H9 (cell line): ENCODE results near the gene TIMM13. TPM values are rescaled to one million over a fixed set of nuclear protein-coding genes. Genes with fewer than 3 reads are reported as not detected.

Source experiments
- DNase-seq: peaks from one replicate; pipeline ENCODE4 v3.0.0-alpha.2; 2017
- H2AFZ ChIP-seq: one replicate; pipeline ENCODE4 v1.6.1; 2013; ENCODE audit warnings: mild to moderate bottlenecking, low read length, control low read depth, moderate library complexity
- H2AK5ac ChIP-seq: 2 replicates; pipeline ENCODE4 v1.6.1; 2013; ENCODE audit warnings: low read length, control low read depth, mixed read lengths; ENCODE audit not compliant: insufficient read length
- H2BK120ac ChIP-seq: one replicate; pipeline ENCODE4 v1.6.1; 2013; ENCODE audit warnings: low read depth, mild to moderate bottlenecking, low read length, control low read depth, inconsistent platforms; ENCODE audit not compliant: poor library complexity, severe bottlenecking
- H2BK12ac ChIP-seq: 2 replicates; pipeline ENCODE4 v1.6.1; 2013; ENCODE audit warnings: low read length, control low read depth, mixed read lengths, low read depth; ENCODE audit not compliant: insufficient read length
- H2BK15ac ChIP-seq: 2 replicates; pipeline ENCODE4 v1.6.1; 2013; ENCODE audit warnings: low read depth, low read length, control low read depth
- H2BK20ac ChIP-seq: one replicate; pipeline ENCODE4 v1.6.1; 2013; ENCODE audit warnings: low read depth, mild to moderate bottlenecking, low read length, control low read depth, inconsistent platforms; ENCODE audit not compliant: poor library complexity, severe bottlenecking
- H2BK5ac ChIP-seq: 2 replicates; pipeline ENCODE4 v1.6.1; 2013; ENCODE audit warnings: low read length, control low read depth, mixed read lengths; ENCODE audit not compliant: insufficient read length
- H3K14ac ChIP-seq: 2 replicates; pipeline ENCODE4 v1.6.1; 2013; ENCODE audit warnings: low read length, control low read depth; ENCODE audit not compliant: insufficient read depth
- H3K18ac ChIP-seq: 2 replicates; pipeline ENCODE4 v1.6.1; 2013; ENCODE audit warnings: low read depth, mild to moderate bottlenecking, mixed read lengths, low read length, control low read depth; ENCODE audit not compliant: insufficient read length
- H3K23ac ChIP-seq: 2 replicates; pipeline ENCODE4 v1.6.1; 2013; ENCODE audit warnings: low read length, control low read depth, mixed read lengths, low read depth; ENCODE audit not compliant: insufficient read length
- H3K23me2 ChIP-seq: 2 replicates; pipeline ENCODE4 v1.6.1; 2013; ENCODE audit warnings: low read depth, mild to moderate bottlenecking, mixed read lengths, low read length, control low read depth; ENCODE audit not compliant: insufficient read length, poor library complexity, severe bottlenecking
- H3K27ac ChIP-seq: 2 replicates; pipeline ENCODE4 v1.5.1; 2013; ENCODE audit warnings: low read length, control low read depth, mixed read lengths, low read depth; ENCODE audit not compliant: insufficient read length
- H3K27me3 ChIP-seq: 2 replicates; pipeline ENCODE4 v1.6.1; 2013; ENCODE audit warnings: low read length, control low read depth, inconsistent platforms; ENCODE audit not compliant: insufficient read depth
- H3K4ac ChIP-seq: 2 replicates; pipeline ENCODE4 v1.6.1; 2013; ENCODE audit warnings: low read depth, mild to moderate bottlenecking, control low read depth, inconsistent platforms, low read length, moderate library complexity
- H3K4me1 ChIP-seq: 2 replicates; pipeline ENCODE4 v1.6.1; 2013; ENCODE audit warnings: low read length, control low read depth, inconsistent platforms; ENCODE audit not compliant: insufficient read depth
- H3K4me2 ChIP-seq: 2 replicates; pipeline ENCODE4 v1.6.1; 2013; ENCODE audit warnings: low read length, control low read depth, mixed read lengths; ENCODE audit not compliant: insufficient read length, insufficient read depth
- H3K56ac ChIP-seq: 2 replicates; pipeline ENCODE4 v1.6.1; 2013; ENCODE audit warnings: low read depth, mild to moderate bottlenecking, mixed read lengths, low read length, control low read depth; ENCODE audit not compliant: insufficient read length
- H3K79me1 ChIP-seq: 2 replicates; pipeline ENCODE4 v1.6.1; 2013; ENCODE audit warnings: low read depth, mild to moderate bottlenecking, moderate library complexity, low read length, control low read depth, inconsistent platforms; ENCODE audit not compliant: insufficient read depth, poor library complexity, severe bottlenecking
- H3K79me2 ChIP-seq: 2 replicates; pipeline ENCODE4 v1.6.1; 2013; ENCODE audit warnings: low read length, control low read depth, inconsistent platforms; ENCODE audit not compliant: insufficient read depth
- H3K9ac ChIP-seq: 2 replicates; pipeline ENCODE4 v1.6.1; 2013; ENCODE audit warnings: low read length, control low read depth, mixed read lengths; ENCODE audit not compliant: insufficient read length; ENCODE audit errors: extremely low read depth
- H3K9me3 ChIP-seq: one replicate; pipeline ENCODE4 v1.6.1; 2013; ENCODE audit warnings: low read depth, low read length, inconsistent platforms; ENCODE audit not compliant: control insufficient read depth
- H3T11ph ChIP-seq: one replicate; pipeline ENCODE4 v1.6.1; 2013; ENCODE audit warnings: mild to moderate bottlenecking, low read length, control low read depth, inconsistent platforms
- H4K20me1 ChIP-seq: one replicate; pipeline ENCODE4 v1.6.1; 2013; ENCODE audit not compliant: control insufficient read depth, insufficient read length, insufficient read depth
- H4K5ac ChIP-seq: 2 replicates; pipeline ENCODE4 v1.6.1; 2013; ENCODE audit warnings: low read depth, mild to moderate bottlenecking, mixed read lengths, low read length, control low read depth; ENCODE audit not compliant: insufficient read length
- H4K8ac ChIP-seq: replicated peaks from 2 replicates; pipeline ENCODE4 v1.6.1; 2013; ENCODE audit warnings: low read length, control low read depth, mixed read lengths, low read depth; ENCODE audit not compliant: insufficient read length
- H4K91ac ChIP-seq: 2 replicates; pipeline ENCODE4 v1.6.1; 2013; ENCODE audit warnings: low read depth, mild to moderate bottlenecking, moderate library complexity, mixed read lengths, low read length, control low read depth; ENCODE audit not compliant: insufficient read length
- H3K27ac Mint-ChIP-seq, 3 experiments: 2 replicates in 2 of 3; 3 replicates in 1 of 3; pipeline ENCODE4 v1.8.0; 2020 to 2021; ENCODE audit warnings: mixed read lengths in 3 of 3, mild to moderate bottlenecking in 1 of 3, moderate library complexity in 1 of 3
- H3K27me3 Mint-ChIP-seq: 2 replicates; pipeline ENCODE4 v1.8.0; 2021; ENCODE audit warnings: low read depth, mild to moderate bottlenecking, moderate library complexity, mixed read lengths
- H3K36me3 Mint-ChIP-seq, 3 experiments: 2 replicates in 2 of 3; 3 replicates in 1 of 3; pipeline ENCODE4 v1.8.0; 2020 to 2021; ENCODE audit warnings: low read depth in 3 of 3, mixed read lengths in 3 of 3; ENCODE audit not compliant: insufficient read depth in 1 of 3
- H3K4me1 Mint-ChIP-seq, 2 experiments: 2 replicates each; pipeline ENCODE4 v1.8.0; 2020; ENCODE audit warnings: mixed read lengths in 2 of 2
- H3K4me3 Mint-ChIP-seq, 2 experiments: 2 replicates in 1 of 2; 3 replicates in 1 of 2; pipeline ENCODE4 v1.8.0; 2020 to 2021; ENCODE audit warnings: mild to moderate bottlenecking in 2 of 2, mixed read lengths in 2 of 2, moderate library complexity in 1 of 2
- H3K9me3 Mint-ChIP-seq, 2 experiments: 2 replicates in 1 of 2; 3 replicates in 1 of 2; pipeline ENCODE4 v1.8.0; 2020; ENCODE audit warnings: mild to moderate bottlenecking in 2 of 2, mixed read lengths in 2 of 2, moderate library complexity in 1 of 2
- CTCF ChIP-seq: fragments of 200-600 bp; sonication (generic); conservative IDR thresholded peaks from 3 replicates; pipeline ENCODE4 v1.8.0; 2021; ENCODE audit warnings: antibody characterized with exemption, mild to moderate bottlenecking
- WGBS: extraction: QIAGEN DNeasy Blood & Tissue Kit; methylation state at CpG from one replicate; pipeline ENCODE4 v1.1.7; 2013; ENCODE audit warnings: missing lambda C conversion rate, low lambda C conversion rate, mixed read lengths; ENCODE audit not compliant: insufficient read length; ENCODE audit errors: extremely low coverage; 5-methylcytosine and 5-hydroxymethylcytosine counted together
- total RNA-seq: library from RNA; stranded (reverse); gene quantifications from 2 replicates; pipeline ENCODE4 v1.2.1, GENCODE V29; 2021

TIMM13 gene
- total RNA-seq, 1 experiment from 2014 or later = 214 TPM

- Histone ChIP-seq H3K79me2 (no peaks in the 10 kb centered on the region), H3K56ac (no peak overlapping the region), H3K27ac (no peak overlapping the region), H3K9me3 (no peaks in the 10 kb centered on the region), H4K8ac (no peak overlapping the region), H4K91ac (no peak overlapping the region), H3K4ac (no peak overlapping the region), H3T11ph (no peak overlapping the region), H2AFZ (no peak overlapping the region), H2BK5ac (no peak overlapping the region), H3K4me2 (no peak overlapping the region), H2BK120ac (no peak overlapping the region), H4K20me1 (no peaks in the 10 kb centered on the region), H2AK5ac (peak overlapping the region; percentile 80), H3K23me2 (no peaks in the 10 kb centered on the region), H4K5ac (no peak overlapping the region), H3K9ac (no peak overlapping the region), H2BK12ac (no peak overlapping the region), H2BK15ac (no peak overlapping the region), H3K18ac (no peak overlapping the region), H3K4me1 (no peaks in the 10 kb centered on the region; the same call in 1 of the 2 replicates), H3K23ac (no peak overlapping the region), H3K27me3 (no peaks in the 10 kb centered on the region; the same call in 1 of the 2 replicates), H3K14ac (no peak overlapping the region), H2BK20ac (no peak overlapping the region), H3K79me1 (no peaks in the 10 kb centered on the region)
- TF ChIP-seq CTCF = no peak
- Mint-ChIP-seq H3K27ac (no peak overlapping the region; a peak in 2 of 7 replicates), H3K4me1 (peaks cover 3% of the 10 kb centered on the region in 2 experiments; a peak in 2 of 4 replicates), H3K4me3 (no peak overlapping the region; a peak in 1 of 5 replicates), H3K9me3 (peaks cover under 1 to 4% of the 10 kb centered on the region in 2 experiments; a peak in 2 of 5 replicates), H3K36me3 (no peaks in the 10 kb centered on the region), H3K27me3 (peaks cover 38% of the 10 kb centered on the region)
- DNase-seq = no peak
- no CpG with 5 or more reads among the region's 20 CpGs for WGBS
Measured at GRCh38 chr19:2387367-2388288, 39.8 kb downstream of the TIMM13 start.
